Smooth muscle cell (in vitro differentiated cells): Measurements from ENCODE around the gene CP. TPM values are rescaled to one million over a fixed set of nuclear protein-coding genes. Genes with fewer than 3 reads are reported as not detected.

Experiments
- DNase-seq: peaks from one replicate; lab custom pipeline; 2025; ENCODE audit not compliant: unreplicated experiment; lab: John Stamatoyannopoulos, UW
- H2AFZ ChIP-seq: fragments of 200-600 bp; sonication (generic); 2 replicates; pipeline ENCODE4 v1.6.0; 2016; ENCODE audit warnings: antibody characterized with exemption, low read depth, mild to moderate bottlenecking
- H3F3A ChIP-seq: fragments of 200-600 bp; sonication (generic); 2 replicates; pipeline ENCODE4 v1.6.0; 2017; ENCODE audit warnings: antibody characterized with exemption, low read depth
- H3K27ac ChIP-seq: fragments of 200-600 bp; sonication (generic); 2 replicates; pipeline ENCODE4 v1.5.1; 2016; ENCODE audit warnings: low read depth, mild to moderate bottlenecking
- H3K27me3 ChIP-seq: fragments of 200-600 bp; sonication (generic); 2 replicates; pipeline ENCODE4 v1.6.1; 2016; ENCODE audit warnings: low read depth, mild to moderate bottlenecking
- H3K36me3 ChIP-seq: fragments of 200-600 bp; sonication (generic); 2 replicates; pipeline ENCODE4 v1.5.1; 2016; ENCODE audit warnings: low read depth
- H3K4me1 ChIP-seq: fragments of 200-600 bp; sonication (generic); 2 replicates; pipeline ENCODE4 v1.5.1; 2016; ENCODE audit warnings: low read depth
- H3K4me2 ChIP-seq: fragments of 200-600 bp; sonication (generic); 2 replicates; pipeline ENCODE4 v1.6.0; 2016; ENCODE audit warnings: mild to moderate bottlenecking
- H3K4me3 ChIP-seq: fragments of 200-600 bp; sonication (generic); 2 replicates; pipeline ENCODE4 v1.5.1; 2016; ENCODE audit warnings: mild to moderate bottlenecking
- H3K79me2 ChIP-seq: fragments of 200-600 bp; sonication (generic); 2 replicates; pipeline ENCODE4 v1.6.0; 2016; ENCODE audit warnings: low read depth, mild to moderate bottlenecking
- H3K9ac ChIP-seq: fragments of 200-600 bp; sonication (generic); 2 replicates; pipeline ENCODE4 v1.6.0; 2016; ENCODE audit warnings: low read depth
- H3K9me3 ChIP-seq: fragments of 200-600 bp; sonication (generic); replicated peaks from 2 replicates; pipeline ENCODE4 v1.5.1; 2016; ENCODE audit warnings: low read depth
- H4K20me1 ChIP-seq: fragments of 200-600 bp; sonication (generic); 2 replicates; pipeline ENCODE4 v1.6.0; 2016; ENCODE audit warnings: low read depth
- WGBS: methylation state at CpG from one replicate; pipeline ENCODE4 v1.1.7; 2016; ENCODE audit warnings: low lambda C conversion rate; 5-methylcytosine and 5-hydroxymethylcytosine counted together
- polyA plus RNA-seq: library from polyadenylated mRNA; unstranded; fragments of >200 nt; fragmentation: Nextera tagmentation; extraction: Ambion mirVana; gene quantifications from 2 replicates; pipeline ENCODE4 v1.2.1, GENCODE V29; 2016
- total RNA-seq: library from RNA; depleted of rRNA; stranded (reverse); fragments of >200 nt; gene quantifications from 2 replicates; pipeline ENCODE4 v1.2.3, GENCODE V29; 2014
- TF ChIP-seq, protein P1 (sequence below): fragments of 200-600 bp; sonication (generic); IDR thresholded peaks from 2 replicates; pipeline ENCODE4 v1.5.1; 2017; ENCODE audit warnings: borderline replicate concordance, mild to moderate bottlenecking, antibody characterized with exemption; ENCODE audit not compliant: insufficient read depth, poor library complexity, severe bottlenecking

The CP gene
- total and polyA plus RNA-seq, 2 experiments from 2014 or later: 2.6 TPM; not detected in 1

DNA sequence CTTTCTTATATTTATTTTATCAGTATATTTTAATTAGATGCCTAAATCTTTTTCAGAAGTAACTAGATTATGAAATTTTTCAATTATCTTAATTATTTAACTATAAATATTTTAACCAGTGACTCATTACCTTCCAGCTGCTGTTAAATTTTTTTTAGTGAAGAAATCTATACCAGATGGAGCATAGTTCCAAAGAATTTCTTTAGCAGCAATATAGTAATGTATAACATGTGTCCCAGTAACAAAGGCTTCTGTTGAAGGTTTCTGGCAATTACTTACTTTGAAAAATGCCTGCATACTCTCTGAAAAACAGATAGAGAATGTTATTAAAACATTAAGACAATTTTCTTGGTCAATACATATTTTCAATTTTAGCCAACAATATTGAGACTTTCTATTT, 45.1 kb upstream of the CP start:
- DNase-seq: no peak
- H3K4me2 ChIP-seq: no peak overlapping the region

DNA sequence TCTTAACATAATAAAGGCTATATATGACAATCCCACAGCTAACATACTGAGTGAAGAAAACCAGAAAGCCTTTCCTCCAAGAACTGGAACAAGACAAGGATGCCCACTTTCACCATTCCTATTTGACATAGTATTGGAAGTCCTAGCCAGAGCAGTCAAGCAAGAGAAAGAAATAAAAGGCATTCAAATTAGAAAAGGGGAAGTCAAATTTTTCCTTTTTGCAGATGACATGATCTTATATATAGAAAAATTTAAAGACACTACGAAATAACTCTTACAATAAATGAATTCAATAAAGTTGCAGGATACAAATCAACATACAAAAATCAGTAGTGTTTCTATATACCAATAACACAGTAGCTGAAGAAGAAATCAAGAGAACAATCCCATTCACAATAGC, 42.2 kb upstream of the CP start:
- no peaks in the 10 kb centered on the region for H3F3A ChIP-seq
- TF ChIP-seq, protein P1, sequence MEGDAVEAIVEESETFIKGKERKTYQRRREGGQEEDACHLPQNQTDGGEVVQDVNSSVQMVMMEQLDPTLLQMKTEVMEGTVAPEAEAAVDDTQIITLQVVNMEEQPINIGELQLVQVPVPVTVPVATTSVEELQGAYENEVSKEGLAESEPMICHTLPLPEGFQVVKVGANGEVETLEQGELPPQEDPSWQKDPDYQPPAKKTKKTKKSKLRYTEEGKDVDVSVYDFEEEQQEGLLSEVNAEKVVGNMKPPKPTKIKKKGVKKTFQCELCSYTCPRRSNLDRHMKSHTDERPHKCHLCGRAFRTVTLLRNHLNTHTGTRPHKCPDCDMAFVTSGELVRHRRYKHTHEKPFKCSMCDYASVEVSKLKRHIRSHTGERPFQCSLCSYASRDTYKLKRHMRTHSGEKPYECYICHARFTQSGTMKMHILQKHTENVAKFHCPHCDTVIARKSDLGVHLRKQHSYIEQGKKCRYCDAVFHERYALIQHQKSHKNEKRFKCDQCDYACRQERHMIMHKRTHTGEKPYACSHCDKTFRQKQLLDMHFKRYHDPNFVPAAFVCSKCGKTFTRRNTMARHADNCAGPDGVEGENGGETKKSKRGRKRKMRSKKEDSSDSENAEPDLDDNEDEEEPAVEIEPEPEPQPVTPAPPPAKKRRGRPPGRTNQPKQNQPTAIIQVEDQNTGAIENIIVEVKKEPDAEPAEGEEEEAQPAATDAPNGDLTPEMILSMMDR: no peak
- H3K36me3 ChIP-seq: no peaks in the 10 kb centered on the region
- no peaks in the 10 kb centered on the region for H3K27me3 ChIP-seq
- H2AFZ ChIP-seq: no peak overlapping the region
- H3K4me2 ChIP-seq: no peak overlapping the region
- H3K27ac ChIP-seq: no peak overlapping the region
- no peaks in the 10 kb centered on the region for H3K4me1 ChIP-seq
- H3K4me3 ChIP-seq: no peak overlapping the region
- H3K9me3 ChIP-seq: no peaks in the 10 kb centered on the region
- DNase-seq: no peak
- H4K20me1 ChIP-seq: no peaks in the 10 kb centered on the region
- 94% methylated on average over 1 of the region's 1 CpG for WGBS
- no peak overlapping the region for H3K9ac ChIP-seq
- H3K79me2 ChIP-seq: no peaks in the 10 kb centered on the region

More for the DNA sequence above, 45.1 kb upstream of the CP start:
- no peak overlapping the region for H2AFZ ChIP-seq
- H3K4me1 ChIP-seq: no peaks in the 10 kb centered on the region
- H3K27ac ChIP-seq: no peak overlapping the region
- H3K36me3 ChIP-seq: no peaks in the 10 kb centered on the region
- H3K9me3 ChIP-seq: no peaks in the 10 kb centered on the region
- TF ChIP-seq, protein P1: no peak
- H3K27me3 ChIP-seq: no peaks in the 10 kb centered on the region
- no peaks in the 10 kb centered on the region for H4K20me1 ChIP-seq
- H3F3A ChIP-seq: no peaks in the 10 kb centered on the region
- no peak overlapping the region for H3K9ac ChIP-seq
- H3K79me2 ChIP-seq: no peaks in the 10 kb centered on the region
- H3K4me3 ChIP-seq: no peak overlapping the region

DNA sequence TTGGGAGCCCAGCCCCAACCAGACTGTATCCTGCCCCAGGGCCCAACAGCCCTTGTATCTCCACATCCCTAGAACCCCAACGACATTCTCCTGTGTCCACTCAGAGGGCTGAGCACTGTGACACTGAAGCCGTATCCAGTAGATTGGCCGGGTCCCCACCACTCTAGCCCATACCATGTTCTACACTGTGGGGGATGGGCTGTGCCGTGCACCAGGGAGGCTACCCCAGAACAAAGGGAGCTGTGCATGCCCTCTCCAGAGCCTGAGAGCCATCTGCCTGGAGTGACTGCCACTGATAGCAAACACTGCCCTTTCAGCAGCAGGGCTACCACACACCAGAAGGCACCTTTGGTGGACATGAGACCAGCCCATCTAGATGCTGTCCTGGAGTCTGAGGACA, 37.1 kb upstream of the CP start:
- no peak overlapping the region for H3K9ac ChIP-seq
- no peak overlapping the region for H2AFZ ChIP-seq
- no peak overlapping the region for H3K4me3 ChIP-seq
- H4K20me1 ChIP-seq: no peaks in the 10 kb centered on the region
- no peaks in the 10 kb centered on the region for H3K9me3 ChIP-seq
- no peak overlapping the region for H3K27ac ChIP-seq
- H3K27me3 ChIP-seq: no peaks in the 10 kb centered on the region
- no peaks in the 10 kb centered on the region for H3K4me1 ChIP-seq
- H3K4me2 ChIP-seq: no peak overlapping the region
- TF ChIP-seq, protein P1: no peak
- H3F3A ChIP-seq: no peaks in the 10 kb centered on the region
- H3K79me2 ChIP-seq: no peaks in the 10 kb centered on the region
- no peaks in the 10 kb centered on the region for H3K36me3 ChIP-seq
- 98% methylated on average over 4 of the region's 4 CpGs for WGBS
- no peak for DNase-seq

DNA sequence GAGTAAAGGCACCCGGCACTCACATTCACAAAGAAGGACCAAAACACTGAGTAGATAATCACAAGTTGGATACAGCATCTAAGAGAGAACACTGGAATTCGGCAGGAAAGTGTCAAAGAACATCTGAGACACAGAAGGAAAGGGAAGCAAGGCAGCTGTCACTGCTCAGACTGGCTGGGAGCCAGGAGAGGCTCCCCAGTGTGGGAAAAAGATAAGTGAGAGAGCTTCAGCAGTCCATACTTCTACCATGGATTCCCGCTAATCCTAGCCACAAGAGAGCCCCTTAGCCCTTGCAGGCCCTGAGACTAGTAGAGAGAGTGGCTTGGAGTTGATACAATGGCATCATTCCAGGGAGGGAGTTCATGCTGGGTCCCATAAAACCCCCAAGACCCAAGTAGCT, 36.7 kb upstream of the CP start:
- Histone ChIP-seq H3K4me1 (no peaks in the 10 kb centered on the region), H3K4me3 (no peak overlapping the region), H3K9ac (no peak overlapping the region), H3K4me2 (no peak overlapping the region), H3K79me2 (no peaks in the 10 kb centered on the region), H3K9me3 (no peaks in the 10 kb centered on the region), H3K27ac (no peak overlapping the region), H3K36me3 (no peaks in the 10 kb centered on the region), H2AFZ (no peak overlapping the region), H3F3A (no peaks in the 10 kb centered on the region), H4K20me1 (no peaks in the 10 kb centered on the region), H3K27me3 (no peaks in the 10 kb centered on the region)
- TF ChIP-seq, protein P1: no peak
- DNase-seq: no peak
- WGBS: 25% methylated on average over 3 of the region's 3 CpGs
